Suprapubic skin (tissue), 4 donors: ENCODE measurements around the gene FIBIN. TPM values are rescaled to one million over a fixed set of nuclear protein-coding genes. Genes with fewer than 3 reads are reported as not detected.

Experiments
- DNase-seq, 2 donors: peaks; one replicate each; pipeline ENCODE4 v3.0.0-alpha.2; 2019; ENCODE audit warnings: low spot score in 2 of 2
- H3K27ac ChIP-seq: fragments of 200-600 bp; sonication (generic); one replicate; pipeline ENCODE4 v1.5.1; 2019
- H3K27me3 ChIP-seq: fragments of 200-600 bp; sonication (generic); one replicate; pipeline ENCODE4 v1.5.1; 2019
- H3K36me3 ChIP-seq: fragments of 200-600 bp; sonication (generic); one replicate; pipeline ENCODE4 v1.5.1; 2019
- H3K4me1 ChIP-seq: fragments of 200-600 bp; sonication (generic); one replicate; pipeline ENCODE4 v1.5.1; 2019
- H3K4me3 ChIP-seq: fragments of 200-600 bp; sonication (generic); one replicate; pipeline ENCODE4 v1.5.1; 2019; ENCODE audit warnings: mild to moderate bottlenecking
- H3K9me3 ChIP-seq: fragments of 200-600 bp; sonication (generic); one replicate; pipeline ENCODE4 v1.5.1; 2019
- EP300 ChIP-seq: sonication (generic); formaldehyde crosslinking; IDR thresholded peaks from one replicate; pipeline ENCODE4 v1.6.1; 2017; ENCODE audit warnings: antibody characterized with exemption
- POLR2A ChIP-seq, 2 donors: fragments of 450-650 bp; IDR thresholded peaks; one replicate each; pipeline ENCODE4 v1.6.1; 2017; ENCODE audit warnings: antibody characterized with exemption in 2 of 2, mild to moderate bottlenecking in 2 of 2, moderate library complexity in 2 of 2
- POLR2AphosphoS5 ChIP-seq, 3 donors: sonication (generic); formaldehyde crosslinking; IDR thresholded peaks; one replicate each; pipeline ENCODE4 v1.6.1; 2017; ENCODE audit warnings: antibody characterized with exemption in 3 of 3
- WGBS: methylation state at CpG from one replicate; pipeline ENCODE4 v1.1.5; 2018; 5-methylcytosine and 5-hydroxymethylcytosine counted together
- total RNA-seq, 4 donors: library from RNA; depleted of rRNA; stranded (reverse); fragments of >200 nt; gene quantifications; one replicate each; pipeline ENCODE4 v1.1.0, GENCODE V29; 2016
- TF ChIP-seq, protein P1 (sequence below), 2 donors: fragments of 200-600 bp in 1 of 2; fragments of 450-650 bp in 1 of 2; sonication (generic) in 1 of 2; IDR thresholded peaks; one replicate each; pipeline ENCODE4 v1.5.1; 2016 to 2019; ENCODE audit warnings: antibody characterized with exemption in 2 of 2, mild to moderate bottlenecking in 1 of 2, moderate library complexity in 1 of 2

The FIBIN gene
- total RNA-seq, 4 donors from 2014 or later: 4.6 to 10.1 (median 8.1) TPM

DNA sequence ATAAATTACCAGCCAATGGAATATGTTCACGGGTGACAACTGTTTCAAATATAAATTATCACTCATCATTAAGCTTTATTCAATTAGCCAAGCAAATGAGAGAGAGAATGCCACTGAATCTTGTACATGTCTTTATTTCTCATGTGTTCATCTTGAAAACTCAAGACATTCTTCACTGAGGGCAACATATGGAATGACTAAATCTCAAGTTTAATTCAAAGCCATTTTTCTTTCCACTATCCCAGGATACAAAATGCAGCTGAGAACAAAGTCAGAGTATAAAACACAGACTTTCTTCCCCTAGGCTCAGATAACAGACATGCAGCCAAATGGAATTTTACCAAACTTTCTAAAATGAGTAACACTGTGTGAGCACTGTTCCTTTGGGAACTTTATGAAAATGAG lies 34.7 kb downstream of the FIBIN start:
- DNase-seq: no peak
- no peaks in the 10 kb centered on the region for H3K27me3 ChIP-seq
- WGBS: 37% methylated on average over 1 of the region's 1 CpG
- H3K9me3 ChIP-seq: no peaks in the 10 kb centered on the region
- TF ChIP-seq POLR2AphosphoS5 (IDR thresholded peaks at IDR 0.05) (no peak), POLR2A (IDR thresholded peaks at IDR 0.05) (no peak), EP300 (no peak)
- TF ChIP-seq, protein P1, sequence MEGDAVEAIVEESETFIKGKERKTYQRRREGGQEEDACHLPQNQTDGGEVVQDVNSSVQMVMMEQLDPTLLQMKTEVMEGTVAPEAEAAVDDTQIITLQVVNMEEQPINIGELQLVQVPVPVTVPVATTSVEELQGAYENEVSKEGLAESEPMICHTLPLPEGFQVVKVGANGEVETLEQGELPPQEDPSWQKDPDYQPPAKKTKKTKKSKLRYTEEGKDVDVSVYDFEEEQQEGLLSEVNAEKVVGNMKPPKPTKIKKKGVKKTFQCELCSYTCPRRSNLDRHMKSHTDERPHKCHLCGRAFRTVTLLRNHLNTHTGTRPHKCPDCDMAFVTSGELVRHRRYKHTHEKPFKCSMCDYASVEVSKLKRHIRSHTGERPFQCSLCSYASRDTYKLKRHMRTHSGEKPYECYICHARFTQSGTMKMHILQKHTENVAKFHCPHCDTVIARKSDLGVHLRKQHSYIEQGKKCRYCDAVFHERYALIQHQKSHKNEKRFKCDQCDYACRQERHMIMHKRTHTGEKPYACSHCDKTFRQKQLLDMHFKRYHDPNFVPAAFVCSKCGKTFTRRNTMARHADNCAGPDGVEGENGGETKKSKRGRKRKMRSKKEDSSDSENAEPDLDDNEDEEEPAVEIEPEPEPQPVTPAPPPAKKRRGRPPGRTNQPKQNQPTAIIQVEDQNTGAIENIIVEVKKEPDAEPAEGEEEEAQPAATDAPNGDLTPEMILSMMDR (IDR thresholded peaks at IDR 0.05): no peak
- H3K36me3 ChIP-seq: no peaks in the 10 kb centered on the region
- H3K27ac ChIP-seq: no peak overlapping the region
- no peak overlapping the region for H3K4me3 ChIP-seq
- H3K4me1 ChIP-seq: no peaks in the 10 kb centered on the region

DNA sequence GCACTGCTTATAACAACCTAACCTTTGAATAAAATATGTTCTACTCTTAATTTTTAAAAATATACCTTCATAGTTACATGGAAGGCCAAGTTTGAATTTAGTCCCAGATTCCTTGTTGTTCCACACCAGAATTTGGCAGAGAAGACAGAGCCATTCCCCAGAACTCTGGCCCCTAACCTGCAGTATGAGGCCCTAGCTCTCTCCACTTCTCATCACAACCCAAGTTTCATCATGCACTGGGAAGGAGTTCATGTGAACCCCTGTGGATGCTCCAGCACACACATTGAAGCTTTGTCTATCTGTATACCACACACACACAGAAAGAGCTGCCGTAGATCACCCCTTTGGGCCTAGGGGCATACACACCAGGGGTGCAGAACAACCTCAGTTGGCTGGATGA lies 36.1 kb downstream of the FIBIN start:
- 100% methylated on average over 1 of the region's 1 CpG for WGBS
- H3K36me3 ChIP-seq: no peaks in the 10 kb centered on the region
- peaks cover 3% of the 10 kb centered on the region for H3K9me3 ChIP-seq
- no peaks in the 10 kb centered on the region for H3K4me1 ChIP-seq
- H3K4me3 ChIP-seq: no peak overlapping the region
- H3K27me3 ChIP-seq: no peaks in the 10 kb centered on the region
- TF ChIP-seq, protein P1 (IDR thresholded peaks at IDR 0.05): no peak
- TF ChIP-seq POLR2AphosphoS5 (IDR thresholded peaks at IDR 0.05) (no peak), EP300 (no peak), POLR2A (IDR thresholded peaks at IDR 0.05) (no peak)
- DNase-seq: no peak
- no peak overlapping the region for H3K27ac ChIP-seq

DNA sequence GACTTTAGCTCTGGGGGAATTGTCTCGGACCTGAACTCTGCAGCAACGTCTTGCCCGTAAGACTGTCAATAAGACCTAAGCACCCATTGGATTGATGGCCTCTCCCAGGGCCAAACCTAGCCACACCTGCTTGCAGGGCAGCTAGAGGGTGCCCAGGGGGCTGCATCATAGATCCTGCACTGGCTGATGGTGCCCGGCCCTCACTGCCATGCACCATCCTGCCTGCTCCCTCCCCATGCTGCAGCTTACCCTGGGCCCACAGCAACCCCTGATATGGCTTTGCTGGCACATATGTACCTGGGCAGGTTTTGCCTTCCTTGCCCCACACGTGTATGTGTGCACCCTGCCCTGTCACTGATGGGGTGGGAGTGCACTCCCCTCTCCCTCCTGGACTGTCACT lies 37.8 kb downstream of the FIBIN start:
- TF ChIP-seq, protein P1 (IDR thresholded peaks at IDR 0.05): no peak
- no peak for TF ChIP-seq POLR2A (IDR thresholded peaks at IDR 0.05)
- no peak for TF ChIP-seq EP300
- no peak for TF ChIP-seq POLR2AphosphoS5 (IDR thresholded peaks at IDR 0.05)
- DNase-seq: no peak
- Histone ChIP-seq H3K27ac (no peak overlapping the region), H3K9me3 (peaks cover 3% of the 10 kb centered on the region), H3K4me1 (no peaks in the 10 kb centered on the region), H3K4me3 (no peak overlapping the region), H3K27me3 (no peaks in the 10 kb centered on the region), H3K36me3 (no peaks in the 10 kb centered on the region)
- WGBS: 97% methylated on average over 4 of the region's 5 CpGs

DNA sequence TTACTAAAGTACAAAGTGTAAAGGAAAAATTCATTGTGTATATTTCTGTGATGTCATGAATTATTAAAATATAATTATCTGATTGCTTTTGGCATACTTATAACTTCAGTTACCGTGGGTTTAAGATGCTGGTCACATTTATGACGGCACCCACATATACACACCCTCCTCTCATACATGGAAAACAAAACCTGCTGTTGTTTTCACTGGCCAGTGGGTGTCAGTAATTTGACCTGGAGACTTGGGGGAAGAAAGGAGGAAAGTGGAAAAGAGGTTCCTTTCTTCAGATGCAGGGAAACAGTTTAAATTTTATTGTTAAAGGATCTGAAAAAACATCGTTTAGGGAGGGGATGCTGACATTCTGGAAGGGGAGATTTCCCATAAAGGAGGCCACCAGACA lies 46.0 kb downstream of the FIBIN start:
- no peaks in the 10 kb centered on the region for H3K27me3 ChIP-seq
- H3K27ac ChIP-seq: peak overlapping the region; percentile 82
- H3K9me3 ChIP-seq: peaks cover 1% of the 10 kb centered on the region
- TF ChIP-seq, protein P1 (IDR thresholded peaks at IDR 0.05): no peak
- TF ChIP-seq POLR2A (IDR thresholded peaks at IDR 0.05): no peak
- TF ChIP-seq EP300: no peak
- TF ChIP-seq POLR2AphosphoS5 (IDR thresholded peaks at IDR 0.05): no peak
- WGBS: 40% methylated on average over 3 of the region's 3 CpGs
- DNase-seq: no peak
- no peaks in the 10 kb centered on the region for H3K36me3 ChIP-seq
- H3K4me3 ChIP-seq: no peak overlapping the region
- peaks cover 12% of the 10 kb centered on the region for H3K4me1 ChIP-seq

DNA sequence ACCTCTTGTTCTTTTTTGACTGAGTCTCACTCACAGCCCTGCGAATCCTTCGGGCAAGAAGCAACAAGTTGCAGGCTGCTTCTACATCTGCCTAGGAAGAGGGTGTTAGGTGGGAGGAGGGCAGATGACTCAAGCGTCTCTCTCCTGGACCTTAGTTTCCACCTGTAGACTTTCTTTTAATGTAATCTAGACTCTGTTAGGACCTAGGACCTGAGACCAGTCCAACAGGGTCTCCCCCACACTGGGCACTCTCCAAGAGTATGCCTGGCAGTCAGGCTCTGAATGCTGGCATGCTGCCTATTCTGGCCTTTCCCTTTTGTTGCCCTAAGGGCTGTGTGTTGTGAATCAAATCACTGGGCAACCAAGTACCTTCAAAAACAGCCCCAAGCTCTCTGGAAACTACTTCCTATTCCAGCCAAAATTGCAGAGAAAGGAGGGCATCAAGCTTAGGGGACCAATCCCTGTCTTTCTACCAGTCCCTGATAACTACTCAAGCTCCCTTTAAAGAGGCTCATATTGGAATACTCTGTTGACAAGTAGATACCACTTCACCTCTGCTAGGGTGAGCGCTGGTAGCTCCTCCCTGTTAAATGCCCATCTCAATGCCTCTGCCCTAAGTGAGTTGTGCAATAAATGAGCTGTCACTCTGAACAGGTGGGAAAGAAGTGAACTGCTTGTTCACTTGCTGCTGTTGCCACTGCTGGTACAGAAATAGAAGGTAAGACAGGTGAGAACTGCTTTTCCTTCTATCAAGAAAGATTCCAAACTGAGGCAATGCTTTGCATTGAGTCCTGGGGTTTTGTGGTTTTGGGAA lies 46.6 kb downstream of the FIBIN start, which contains the start of gene BBOX1:
BBOX1 (plus strand) TSS at position 514 of the 814 bp plus-strand sequence. CDS start 14,616 bp downstream, outside the sequence.
- 37% methylated on average over 4 of the region's 4 CpGs for WGBS
- no peak within 1 kb of the TSS for H3K4me3 ChIP-seq
- no peak for DNase-seq

More for the DNA sequence above, 46.6 kb downstream of the FIBIN start, which contains the start of gene BBOX1:
- Histone ChIP-seq H3K27me3 (no peaks in the 10 kb centered on the region), H3K9me3 (no peaks in the 10 kb centered on the region), H3K27ac (peak within 1 kb of the TSS; percentile 82), H3K4me1 (peaks cover 12% of the 10 kb centered on the region), H3K36me3 (no peaks in the 10 kb centered on the region)
- TF ChIP-seq EP300 (no peak), POLR2A (IDR thresholded peaks at IDR 0.05) (no peak), POLR2AphosphoS5 (IDR thresholded peaks at IDR 0.05) (no peak)
- TF ChIP-seq, protein P1 (IDR thresholded peaks at IDR 0.05): no peak
